ENCODE measurements around the gene KRT33B.

The KRT33B gene

DNA sequence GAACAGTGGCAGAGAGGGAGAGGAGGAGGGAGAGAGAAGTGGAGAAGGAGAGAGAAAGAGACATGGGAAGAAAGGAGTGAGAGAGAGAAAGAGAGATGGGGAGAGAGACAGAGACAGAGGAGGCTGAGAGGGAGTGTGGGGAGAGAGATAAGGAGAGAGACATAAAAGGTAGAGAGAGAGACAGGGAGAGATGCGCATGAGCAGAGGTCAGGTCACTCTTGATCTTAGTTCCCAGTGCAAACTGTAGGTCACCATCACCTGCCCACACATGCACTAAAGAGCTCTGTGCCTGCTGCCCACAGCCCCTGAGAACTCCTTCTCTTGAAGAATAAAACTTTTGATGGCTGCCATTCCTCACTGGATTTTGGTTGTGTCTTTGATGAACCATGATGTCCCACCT lies 33.9 kb downstream of the KRT33B start:
- Histone ChIP-seq H3K27me3 (ENCODE audit: low read depth, low read length) (no peaks in the 10 kb centered on the region), H3K4me2 (ENCODE audit: low read length) (no peak overlapping the region), H3K4me3 (ENCODE audit: low read length) (no peak overlapping the region), H4K20me1 (ENCODE audit: insufficient read depth, low read length) (no peaks in the 10 kb centered on the region), H3K36me3 (replicated peaks; ENCODE audit: low read depth, low read length) (no peaks in the 10 kb centered on the region), H3K27ac (ENCODE audit: low read length) (no peak overlapping the region), H3K4me1 (ENCODE audit: low read length) (peaks cover 48% of the 10 kb centered on the region), H3K9ac (ENCODE audit: low read length) (no peak overlapping the region), H3K79me2 (ENCODE audit: low read length) (no peaks in the 10 kb centered on the region), H3K9me3 (ENCODE audit: insufficient read depth, low read length) (no peaks in the 10 kb centered on the region), H2AFZ (ENCODE audit: low read depth, low read length) (no peak overlapping the region)
- TF ChIP-seq EZH2phosphoT487 (IDR thresholded peaks at IDR 0.05; ENCODE audit: low read depth): no peak
- TF ChIP-seq, protein P1, sequence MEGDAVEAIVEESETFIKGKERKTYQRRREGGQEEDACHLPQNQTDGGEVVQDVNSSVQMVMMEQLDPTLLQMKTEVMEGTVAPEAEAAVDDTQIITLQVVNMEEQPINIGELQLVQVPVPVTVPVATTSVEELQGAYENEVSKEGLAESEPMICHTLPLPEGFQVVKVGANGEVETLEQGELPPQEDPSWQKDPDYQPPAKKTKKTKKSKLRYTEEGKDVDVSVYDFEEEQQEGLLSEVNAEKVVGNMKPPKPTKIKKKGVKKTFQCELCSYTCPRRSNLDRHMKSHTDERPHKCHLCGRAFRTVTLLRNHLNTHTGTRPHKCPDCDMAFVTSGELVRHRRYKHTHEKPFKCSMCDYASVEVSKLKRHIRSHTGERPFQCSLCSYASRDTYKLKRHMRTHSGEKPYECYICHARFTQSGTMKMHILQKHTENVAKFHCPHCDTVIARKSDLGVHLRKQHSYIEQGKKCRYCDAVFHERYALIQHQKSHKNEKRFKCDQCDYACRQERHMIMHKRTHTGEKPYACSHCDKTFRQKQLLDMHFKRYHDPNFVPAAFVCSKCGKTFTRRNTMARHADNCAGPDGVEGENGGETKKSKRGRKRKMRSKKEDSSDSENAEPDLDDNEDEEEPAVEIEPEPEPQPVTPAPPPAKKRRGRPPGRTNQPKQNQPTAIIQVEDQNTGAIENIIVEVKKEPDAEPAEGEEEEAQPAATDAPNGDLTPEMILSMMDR (IDR thresholded peaks at IDR 0.05; ENCODE audit: low read depth, low read length): no peak

DNA sequence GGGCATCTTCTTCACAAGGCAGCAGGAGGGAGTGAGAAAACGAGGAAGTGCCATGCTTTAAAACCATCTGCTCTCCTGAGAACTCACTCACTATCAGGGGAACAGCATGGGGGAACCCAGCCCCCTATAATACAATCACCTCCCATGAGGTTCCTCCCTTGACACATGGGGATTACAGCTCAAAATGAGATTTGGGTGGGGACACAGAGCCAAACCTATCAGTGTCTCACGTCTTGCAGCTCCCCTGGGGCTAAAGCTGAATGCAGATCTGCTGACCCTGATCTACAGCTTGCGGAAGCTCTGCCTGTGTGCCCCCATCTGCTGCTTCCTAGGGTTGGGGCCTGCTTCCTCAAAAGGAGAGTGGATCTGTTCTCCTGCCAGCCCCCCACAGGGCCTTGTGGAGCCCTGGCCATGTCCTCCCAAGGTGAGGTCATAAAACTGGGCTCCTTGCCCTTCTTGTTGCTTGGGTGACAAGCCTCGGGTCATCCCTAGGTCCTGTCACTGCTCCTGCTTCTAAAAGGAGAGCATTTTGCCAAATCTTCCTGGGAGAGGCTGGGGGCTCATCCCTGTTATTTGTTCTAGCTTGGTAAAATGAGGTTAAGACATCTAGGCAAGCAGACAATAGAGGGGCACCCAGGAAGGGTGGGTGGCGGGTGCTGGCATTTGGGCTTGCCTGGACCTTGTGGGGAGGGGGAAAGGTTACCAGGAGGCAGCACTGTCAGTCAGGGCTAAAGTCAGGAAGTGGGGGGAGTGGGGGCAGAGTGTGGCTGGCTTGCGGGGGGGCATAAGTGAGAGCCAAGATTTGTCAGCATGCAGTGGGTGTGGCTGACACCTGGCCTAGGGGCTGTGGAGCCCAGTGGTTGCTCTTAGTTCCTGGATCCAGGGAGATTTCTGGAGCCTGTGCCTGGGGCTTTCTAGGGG lies 35.0 kb downstream of the KRT33B start:
- H3K36me3 ChIP-seq (replicated peaks; ENCODE audit: low read depth, low read length): no peaks in the 10 kb centered on the region
- H2AFZ ChIP-seq (ENCODE audit: low read depth, low read length): peak overlapping the region; percentile 19; the same call in 1 of the 2 replicates
- H3K4me1 ChIP-seq (ENCODE audit: low read length): peaks cover 37% of the 10 kb centered on the region
- H3K27ac ChIP-seq (ENCODE audit: low read length): peak overlapping the region; percentile 54
- no peak overlapping the region for H3K9ac ChIP-seq (ENCODE audit: low read length)
- no peaks in the 10 kb centered on the region for H3K9me3 ChIP-seq (ENCODE audit: insufficient read depth, low read length)
- peak overlapping the region; percentile 41 for H3K4me2 ChIP-seq (ENCODE audit: low read length)
- H3K4me3 ChIP-seq (ENCODE audit: low read length): peak overlapping the region; percentile 10; the same call in 1 of the 2 replicates
- H3K27me3 ChIP-seq (ENCODE audit: low read depth, low read length): no peaks in the 10 kb centered on the region
- no peaks in the 10 kb centered on the region for H3K79me2 ChIP-seq (ENCODE audit: low read length)
- no peaks in the 10 kb centered on the region for H4K20me1 ChIP-seq (ENCODE audit: insufficient read depth, low read length)
- TF ChIP-seq EZH2phosphoT487 (IDR thresholded peaks at IDR 0.05; ENCODE audit: low read depth): no peak
- TF ChIP-seq, protein P1 (IDR thresholded peaks at IDR 0.05; ENCODE audit: low read depth, low read length): no peak

DNA sequence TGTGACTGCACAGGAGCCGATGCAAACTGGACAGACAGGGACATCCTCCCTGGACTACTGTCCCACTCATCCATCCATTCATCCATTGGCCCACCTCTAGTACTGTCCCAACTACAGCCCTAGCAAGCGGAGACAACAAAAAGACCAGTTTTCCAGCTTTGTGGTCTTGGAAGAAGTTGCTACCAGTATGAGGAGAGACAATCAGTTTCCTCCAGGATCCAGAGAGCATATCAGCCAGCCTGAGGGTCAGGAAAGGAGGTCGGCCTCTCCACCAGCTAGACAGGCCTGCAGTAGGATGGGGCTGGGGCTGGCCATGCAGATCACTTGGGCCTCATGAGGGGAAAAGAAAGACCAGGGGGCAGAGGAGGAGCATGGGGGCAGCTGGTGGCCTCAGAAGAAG lies 35.8 kb downstream of the KRT33B start:
- H3K9ac ChIP-seq (ENCODE audit: low read length): no peak overlapping the region
- H3K9me3 ChIP-seq (ENCODE audit: insufficient read depth, low read length): no peaks in the 10 kb centered on the region
- H3K79me2 ChIP-seq (ENCODE audit: low read length): no peaks in the 10 kb centered on the region
- no peak for TF ChIP-seq EZH2phosphoT487 (IDR thresholded peaks at IDR 0.05; ENCODE audit: low read depth)
- TF ChIP-seq, protein P1 (IDR thresholded peaks at IDR 0.05; ENCODE audit: low read depth, low read length): no peak
- peaks cover 29% of the 10 kb centered on the region for H3K4me1 ChIP-seq (ENCODE audit: low read length)
- no peaks in the 10 kb centered on the region for H4K20me1 ChIP-seq (ENCODE audit: insufficient read depth, low read length)
- peak overlapping the region; percentile 54 for H3K27ac ChIP-seq (ENCODE audit: low read length)
- H3K4me2 ChIP-seq (ENCODE audit: low read length): peak overlapping the region; percentile 41; the same call in 1 of the 2 replicates
- H2AFZ ChIP-seq (ENCODE audit: low read depth, low read length): no peak overlapping the region
- H3K4me3 ChIP-seq (ENCODE audit: low read length): no peak overlapping the region
- no peaks in the 10 kb centered on the region for H3K36me3 ChIP-seq (replicated peaks; ENCODE audit: low read depth, low read length)
- no peaks in the 10 kb centered on the region for H3K27me3 ChIP-seq (ENCODE audit: low read depth, low read length)

DNA sequence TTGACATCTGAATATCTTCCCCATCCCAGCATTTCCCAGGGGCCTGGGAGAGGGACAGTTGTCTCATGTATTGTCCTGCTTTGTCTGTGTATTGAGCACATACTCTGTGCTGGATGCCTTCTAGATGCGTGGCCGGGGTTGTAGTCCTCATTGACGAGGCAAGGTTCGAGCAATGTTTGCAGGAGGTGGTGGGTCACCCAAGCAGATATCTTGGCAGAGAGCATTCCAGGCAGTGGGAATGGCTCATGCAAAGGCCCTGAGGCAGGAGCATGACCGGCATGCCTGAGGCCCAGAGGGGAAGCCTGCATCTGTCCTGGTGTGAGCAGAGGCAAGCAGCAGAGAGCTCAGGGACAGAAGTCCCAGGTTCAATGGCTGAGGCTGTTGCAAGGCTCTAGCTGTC lies 36.5 kb downstream of the KRT33B start:
- TF ChIP-seq, protein P1 (IDR thresholded peaks at IDR 0.05; ENCODE audit: low read depth, low read length): no peak
- no peak for TF ChIP-seq EZH2phosphoT487 (IDR thresholded peaks at IDR 0.05; ENCODE audit: low read depth)
- Histone ChIP-seq H3K9ac (ENCODE audit: low read length) (no peak overlapping the region), H3K4me3 (ENCODE audit: low read length) (no peak overlapping the region), H3K27me3 (ENCODE audit: low read depth, low read length) (no peaks in the 10 kb centered on the region), H4K20me1 (ENCODE audit: insufficient read depth, low read length) (no peaks in the 10 kb centered on the region), H3K9me3 (ENCODE audit: insufficient read depth, low read length) (no peaks in the 10 kb centered on the region), H3K4me2 (ENCODE audit: low read length) (no peak overlapping the region), H3K27ac (ENCODE audit: low read length) (no peak overlapping the region), H3K36me3 (replicated peaks; ENCODE audit: low read depth, low read length) (no peaks in the 10 kb centered on the region), H3K4me1 (ENCODE audit: low read length) (peaks cover 23% of the 10 kb centered on the region), H3K79me2 (ENCODE audit: low read length) (no peaks in the 10 kb centered on the region), H2AFZ (ENCODE audit: low read depth, low read length) (no peak overlapping the region)
